Activated naive CD4-positive, alpha-beta T cell treated with anti-CD3 and anti-CD28 coated beads, Interleukin-2, amount 50 U/mL, for 72 hours (primary cell): ENCODE measurements around the gene CSRNP3. TPM values are rescaled to one million over a fixed set of nuclear protein-coding genes. Genes with fewer than 3 reads are reported as not detected.

ENCODE experiments used
- ATAC-seq, 2 donors: fragments of 150-1000 bp; cut with Tn5 transposase; 2 replicates each; pipeline ENCODE4 v1.10.0; 2021; ENCODE audit warnings: mild to moderate bottlenecking in 2 of 2, moderate library complexity in 2 of 2
- DNase-seq, 2 donors: peaks; one replicate each; pipeline ENCODE4 v3.0.0; 2021 to 2022; ENCODE audit warnings: low spot score in 2 of 2
- H3K27ac Mint-ChIP-seq, 2 donors: one replicate each; pipeline ENCODE4 v1.8.0; 2022; ENCODE audit warnings: mild to moderate bottlenecking in 2 of 2, mixed read lengths in 2 of 2
- H3K36me3 Mint-ChIP-seq, 2 donors: one replicate each; pipeline ENCODE4 v1.8.0; 2022; ENCODE audit warnings: mixed read lengths in 2 of 2
- H3K9me3 Mint-ChIP-seq, 2 donors: one replicate each; pipeline ENCODE4 v1.8.0; 2022; ENCODE audit warnings: mixed read lengths in 2 of 2
- total RNA-seq, 2 donors: library from RNA; stranded (reverse); gene quantifications; one replicate each; pipeline ENCODE4 v1.2.3, GENCODE V29; 2022

CSRNP3 gene
- total RNA-seq, 2 donors from 2014 or later = not detected

DNA sequence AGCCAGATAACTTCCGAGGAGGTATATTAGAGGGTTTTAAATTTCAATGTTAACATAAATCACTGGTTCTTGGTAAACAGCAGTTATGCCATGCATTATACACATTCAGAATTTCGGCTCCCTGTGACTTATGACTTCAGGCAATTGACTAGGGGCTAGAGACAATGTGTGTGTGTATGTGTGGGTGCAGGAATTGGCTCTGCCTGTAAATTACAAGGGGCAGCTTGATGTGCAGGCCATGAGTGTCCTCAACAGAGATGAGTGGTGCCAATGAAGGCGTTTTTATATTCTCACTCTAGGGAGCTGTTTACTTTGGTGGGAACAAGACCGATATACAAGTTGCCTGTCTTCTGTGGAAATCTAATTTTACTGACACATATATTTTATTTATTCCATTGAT is 161.6 kb downstream of the CSRNP3 start:
- Mint-ChIP-seq H3K27ac (no peak overlapping the region), H3K9me3 (no peaks in the 10 kb centered on the region), H3K36me3 (no peaks in the 10 kb centered on the region)
- no peak for DNase-seq
- ATAC-seq = no peak

DNA sequence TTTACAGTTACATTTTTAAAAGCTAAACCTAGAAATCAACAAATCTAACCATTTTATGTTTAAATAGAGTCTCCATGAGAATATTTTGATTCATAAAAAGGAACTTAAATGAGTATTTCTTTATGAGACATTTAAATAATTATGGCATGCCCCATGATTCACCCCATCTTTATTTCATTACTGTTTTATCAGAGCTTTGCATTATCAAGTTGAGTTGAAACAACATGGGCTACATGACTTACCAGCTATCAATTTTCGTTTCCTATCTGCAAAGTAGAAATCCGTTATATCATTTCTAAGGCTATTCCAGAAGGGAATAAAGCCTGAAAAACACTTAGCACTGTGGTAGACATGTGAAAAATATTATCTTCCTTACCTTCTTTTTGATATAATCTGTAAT is 163.1 kb downstream of the CSRNP3 start:
- ATAC-seq = no peak
- H3K27ac Mint-ChIP-seq = no peak overlapping the region
- no peaks in the 10 kb centered on the region for H3K9me3 Mint-ChIP-seq
- DNase-seq = no peak
- no peaks in the 10 kb centered on the region for H3K36me3 Mint-ChIP-seq

DNA sequence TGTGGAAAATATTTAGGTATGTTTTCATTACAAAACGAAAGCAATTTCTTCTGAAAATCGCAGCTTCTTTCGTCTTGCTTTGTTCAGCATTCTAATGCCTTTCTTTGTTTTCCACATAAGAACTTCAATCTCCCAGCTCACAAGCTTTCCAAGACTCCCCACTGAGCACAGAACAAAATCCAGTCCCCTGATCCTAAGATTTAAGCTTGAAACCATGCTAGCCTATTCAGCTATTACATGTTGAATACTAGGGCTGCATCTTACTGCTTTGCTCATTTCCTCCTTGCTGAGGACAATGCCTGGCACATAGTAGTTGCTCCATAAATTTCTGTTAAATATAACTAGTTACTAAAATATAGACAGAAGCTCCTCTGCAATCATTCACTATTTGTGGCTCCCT is 163.9 kb downstream of the CSRNP3 start:
- DNase-seq (no peak), ATAC-seq (no peak)
- Mint-ChIP-seq H3K36me3 (no peaks in the 10 kb centered on the region), H3K27ac (no peak overlapping the region), H3K9me3 (no peaks in the 10 kb centered on the region)

DNA sequence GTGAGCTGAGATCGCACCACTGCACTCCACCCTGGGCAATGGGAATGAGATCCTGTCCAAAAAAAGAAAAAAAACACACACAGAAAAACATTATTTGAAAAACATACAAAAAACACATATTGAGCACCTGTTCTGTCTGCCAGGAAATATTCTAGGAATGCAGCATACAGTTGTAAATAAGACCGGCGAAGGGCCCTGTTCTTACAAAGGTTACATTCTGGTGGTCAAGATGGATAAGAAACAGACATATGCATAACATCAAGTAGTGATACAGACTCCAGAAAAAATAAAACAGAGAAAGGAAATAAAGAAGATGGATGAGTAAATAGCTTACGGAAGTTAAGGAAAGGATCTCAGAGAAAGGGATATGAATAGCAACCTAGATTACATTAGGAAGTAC is 164.8 kb downstream of the CSRNP3 start:
- no peaks in the 10 kb centered on the region for H3K9me3 Mint-ChIP-seq
- ATAC-seq = no peak
- DNase-seq = no peak
- no peaks in the 10 kb centered on the region for H3K36me3 Mint-ChIP-seq
- no peak overlapping the region for H3K27ac Mint-ChIP-seq

DNA sequence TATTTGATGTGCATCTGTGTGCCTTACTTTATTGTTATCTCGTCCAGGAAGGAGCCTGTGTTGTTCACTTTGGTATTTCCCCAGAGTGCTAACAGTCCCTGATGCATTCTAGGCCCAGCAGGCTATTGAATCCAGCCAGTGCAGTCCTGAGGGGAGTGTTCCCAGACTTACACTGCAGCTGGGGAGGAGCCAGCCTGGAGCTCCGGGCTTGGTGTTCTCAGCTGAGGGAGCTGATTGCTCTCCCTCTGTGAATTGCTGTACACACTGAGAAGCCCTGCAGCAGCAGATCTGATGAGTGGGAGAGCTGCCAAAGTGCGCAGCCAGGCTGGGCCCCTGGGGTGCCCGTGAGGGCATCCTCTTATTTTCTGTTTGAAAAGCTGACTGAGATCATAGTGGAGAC is 165.4 kb downstream of the CSRNP3 start:
- DNase-seq (no peak), ATAC-seq (no peak)
- H3K9me3 Mint-ChIP-seq = no peaks in the 10 kb centered on the region
- no peaks in the 10 kb centered on the region for H3K36me3 Mint-ChIP-seq
- H3K27ac Mint-ChIP-seq = no peak overlapping the region

DNA sequence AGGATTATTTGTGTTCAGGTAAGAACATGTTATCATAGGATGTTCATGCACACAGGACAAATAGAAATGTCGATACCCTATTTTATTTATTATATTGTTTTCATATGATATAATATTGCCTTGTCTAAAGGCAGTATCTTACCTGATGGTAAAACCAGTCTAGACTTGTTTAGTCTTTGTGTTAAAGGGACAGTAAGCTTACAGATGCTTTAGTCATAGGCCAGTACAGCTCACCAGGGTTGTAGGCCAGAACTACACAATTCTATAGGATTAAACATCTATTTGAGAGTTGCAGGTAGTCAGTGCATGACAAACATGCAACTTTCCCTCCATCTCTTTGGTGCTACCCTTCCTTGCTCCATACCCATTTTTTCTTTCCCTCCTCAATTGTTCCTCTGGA is 166.0 kb downstream of the CSRNP3 start:
- Mint-ChIP-seq H3K36me3 (no peaks in the 10 kb centered on the region), H3K9me3 (no peaks in the 10 kb centered on the region)
- DNase-seq = no peak

DNA sequence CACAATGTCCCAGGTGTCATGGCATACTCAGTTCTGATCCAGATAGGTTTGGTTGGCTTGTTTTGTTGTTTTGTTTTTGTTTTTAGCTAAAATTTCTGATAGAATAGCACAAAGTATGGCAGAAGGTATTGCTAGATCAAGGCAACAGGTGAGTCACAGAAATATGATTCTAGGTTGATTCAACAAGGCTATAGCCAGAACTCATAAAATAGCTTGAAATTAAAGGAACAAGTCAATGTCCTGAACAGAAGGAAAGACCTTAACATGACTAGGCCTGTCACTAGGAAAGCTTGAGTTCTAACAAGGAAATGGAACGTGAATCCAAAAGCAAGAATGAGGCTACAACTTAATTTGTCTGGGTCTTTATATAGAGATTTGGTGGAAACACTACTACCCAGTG is 167.5 kb downstream of the CSRNP3 start:
- DNase-seq = no peak

More for the DNA sequence above, 166.0 kb downstream of the CSRNP3 start:
- ATAC-seq = no peak
- no peak overlapping the region for H3K27ac Mint-ChIP-seq

DNA sequence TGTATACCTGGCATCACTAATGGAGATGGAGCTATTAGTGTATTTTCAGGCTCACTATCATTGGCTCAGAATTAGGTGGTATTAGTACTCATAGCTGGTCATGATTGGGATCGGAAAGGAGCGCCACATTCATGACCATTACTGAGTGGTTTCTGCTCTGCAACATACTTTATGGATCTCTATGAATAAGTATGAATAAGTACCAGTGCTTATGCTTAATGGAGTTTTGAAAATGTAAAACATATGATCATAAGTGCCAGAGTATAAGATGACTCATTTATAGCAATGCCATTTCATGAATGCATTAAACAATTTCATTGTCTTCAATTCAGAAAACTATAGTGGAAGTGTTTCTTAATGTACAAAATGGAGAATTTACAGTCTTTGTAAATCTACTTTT is 167.9 kb downstream of the CSRNP3 start:
- Mint-ChIP-seq H3K36me3 (no peaks in the 10 kb centered on the region), H3K27ac (no peak overlapping the region), H3K9me3 (no peaks in the 10 kb centered on the region)
- ATAC-seq (no peak), DNase-seq (no peak)

More for the DNA sequence above, 167.5 kb downstream of the CSRNP3 start:
- Mint-ChIP-seq H3K9me3 (no peaks in the 10 kb centered on the region), H3K27ac (no peak overlapping the region), H3K36me3 (no peaks in the 10 kb centered on the region)
- no peak for ATAC-seq

DNA sequence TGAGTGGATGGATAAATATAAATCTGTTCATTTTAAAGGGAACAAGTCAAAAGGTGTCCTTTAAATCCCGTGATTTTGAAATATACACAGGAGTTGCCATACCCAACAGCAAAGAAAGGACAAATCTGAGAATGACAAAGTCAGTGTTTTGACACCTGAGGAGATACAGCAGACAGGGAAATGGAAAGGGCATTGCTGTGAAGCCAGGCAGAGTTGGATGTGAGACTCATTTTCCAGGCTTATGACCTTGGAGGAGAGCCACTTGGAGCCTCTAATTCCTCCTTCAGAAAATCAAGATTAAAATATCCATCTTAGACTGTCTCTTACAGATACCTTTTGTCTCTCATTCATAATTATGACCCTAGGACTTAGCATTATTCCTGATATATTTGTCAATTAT is 170.0 kb downstream of the CSRNP3 start:
- Mint-ChIP-seq H3K9me3 (no peaks in the 10 kb centered on the region), H3K27ac (no peak overlapping the region), H3K36me3 (no peaks in the 10 kb centered on the region)
- ATAC-seq (no peak), DNase-seq (no peak)

DNA sequence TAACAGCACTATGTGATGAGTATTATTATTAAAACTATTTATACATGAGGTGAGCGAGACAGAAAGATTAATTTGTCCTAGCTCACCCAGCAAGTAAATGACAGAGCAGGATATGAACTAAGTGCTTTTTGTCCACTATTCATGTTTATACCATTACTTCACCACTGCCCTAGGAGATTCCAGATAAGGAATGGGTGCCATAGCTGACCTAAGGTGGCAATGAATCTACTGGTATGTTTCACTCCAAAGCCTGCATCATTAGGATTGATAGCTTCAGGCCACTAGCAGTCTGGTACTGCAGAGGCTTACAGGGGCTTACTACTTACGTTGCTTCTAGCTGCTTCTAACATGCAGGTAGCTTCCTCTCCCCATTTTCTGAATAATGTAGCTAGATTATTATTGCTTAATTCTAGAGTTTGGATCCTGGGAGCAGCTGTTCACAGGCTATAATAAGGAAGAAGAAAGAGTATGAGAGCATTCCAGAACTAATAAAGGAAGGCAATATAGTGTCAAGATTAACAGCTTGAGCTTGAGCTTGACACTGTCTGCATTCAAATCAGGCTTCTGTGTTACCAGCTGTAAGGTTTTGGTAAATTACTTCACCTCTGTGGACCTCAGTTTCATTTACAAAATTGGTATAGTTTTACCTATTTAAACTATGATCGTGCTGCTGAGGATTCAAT is 170.9 kb downstream of the CSRNP3 start:
- no peaks in the 10 kb centered on the region for H3K9me3 Mint-ChIP-seq
- H3K36me3 Mint-ChIP-seq = no peaks in the 10 kb centered on the region
- no peak for ATAC-seq
- DNase-seq = no peak
- no peak overlapping the region for H3K27ac Mint-ChIP-seq

DNA sequence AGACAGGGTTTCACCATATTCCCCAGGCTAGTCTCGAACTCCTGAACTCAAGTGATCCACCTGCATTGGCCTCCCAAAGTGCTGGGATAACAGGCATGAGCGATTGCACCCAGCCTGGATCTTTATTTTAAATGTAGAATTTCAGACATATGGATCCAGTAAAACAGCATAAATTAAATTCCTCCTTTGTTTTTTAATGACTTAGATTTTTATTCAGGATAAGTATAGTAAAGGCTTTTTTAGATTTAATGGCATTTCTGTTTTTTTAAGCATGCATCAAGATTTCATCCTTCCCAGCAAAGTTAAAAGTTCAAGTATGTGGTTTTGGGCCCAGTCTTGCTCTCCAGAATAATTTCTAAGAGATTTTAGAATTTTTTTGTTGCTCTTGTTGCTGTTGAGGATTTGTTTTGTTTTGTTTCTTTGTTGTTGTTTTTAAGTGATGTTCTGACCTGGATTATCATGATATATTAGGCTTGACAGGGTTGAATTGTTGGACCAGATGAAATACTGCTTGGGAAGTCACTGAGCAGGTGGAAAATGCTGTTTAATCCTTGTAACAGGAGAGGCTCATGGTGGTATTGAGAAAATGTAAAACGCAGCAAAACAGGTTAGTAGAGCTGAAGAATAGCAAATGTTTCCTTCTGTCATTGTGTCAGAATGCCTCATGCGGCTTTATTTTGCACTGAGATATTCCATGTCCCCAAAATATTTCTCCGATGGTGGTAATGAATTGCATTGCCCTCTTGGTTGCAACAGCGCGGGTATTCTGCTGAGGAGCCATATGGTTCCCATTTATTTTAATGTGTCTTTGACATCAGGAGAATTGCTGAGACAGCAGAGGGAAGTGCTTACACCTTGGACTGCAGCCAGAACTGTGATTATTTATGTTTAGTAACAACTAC is 176.7 kb downstream of the CSRNP3 start:
- H3K27ac Mint-ChIP-seq = no peak overlapping the region
- no peak for DNase-seq
- H3K9me3 Mint-ChIP-seq = no peaks in the 10 kb centered on the region
- no peak for ATAC-seq
- no peaks in the 10 kb centered on the region for H3K36me3 Mint-ChIP-seq

DNA sequence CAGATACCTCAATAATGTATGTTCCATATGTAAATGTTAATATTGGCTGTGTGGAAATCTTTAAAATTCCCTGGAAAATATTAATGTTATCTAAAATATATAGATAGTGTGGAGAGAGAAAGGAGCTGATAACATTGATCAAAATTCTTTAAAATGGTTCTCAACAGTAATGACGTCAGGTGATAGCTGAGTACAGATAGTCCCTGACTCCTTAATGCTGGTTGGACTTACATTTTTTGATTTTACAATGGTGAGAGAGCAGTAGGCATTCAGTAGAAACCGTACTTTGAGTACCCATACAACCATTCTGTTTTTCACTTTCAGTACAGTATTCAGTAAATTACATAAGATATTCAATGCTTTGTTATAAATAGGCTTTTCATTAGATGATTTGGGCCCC is 177.9 kb downstream of the CSRNP3 start:
- H3K9me3 Mint-ChIP-seq = no peaks in the 10 kb centered on the region
- H3K27ac Mint-ChIP-seq = no peak overlapping the region
- no peak for ATAC-seq

DNA sequence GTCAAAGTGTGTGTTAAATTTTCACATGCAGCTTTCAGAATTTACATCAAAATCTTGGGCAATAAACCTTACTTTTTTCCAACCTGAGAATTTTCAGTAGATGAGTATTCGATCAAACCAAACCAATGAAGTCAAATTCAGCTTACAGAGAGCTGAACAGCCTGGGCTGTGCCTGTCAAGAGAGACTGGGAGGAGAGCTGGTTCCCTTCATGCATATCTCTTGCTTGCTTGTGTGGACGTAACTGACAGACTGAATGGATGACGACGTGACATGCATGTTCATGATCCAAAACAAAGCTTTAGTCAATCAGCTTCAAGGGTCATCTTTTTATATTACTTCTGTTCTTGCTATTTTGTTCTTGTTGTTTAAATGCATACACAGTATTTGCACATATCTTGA is 179.3 kb downstream of the CSRNP3 start:
- ATAC-seq = no peak
- no peak for DNase-seq
- H3K36me3 Mint-ChIP-seq = no peaks in the 10 kb centered on the region
- H3K27ac Mint-ChIP-seq = no peak overlapping the region
- H3K9me3 Mint-ChIP-seq = no peaks in the 10 kb centered on the region

More for the DNA sequence above, 177.9 kb downstream of the CSRNP3 start:
- no peak for DNase-seq
- no peaks in the 10 kb centered on the region for H3K36me3 Mint-ChIP-seq

DNA sequence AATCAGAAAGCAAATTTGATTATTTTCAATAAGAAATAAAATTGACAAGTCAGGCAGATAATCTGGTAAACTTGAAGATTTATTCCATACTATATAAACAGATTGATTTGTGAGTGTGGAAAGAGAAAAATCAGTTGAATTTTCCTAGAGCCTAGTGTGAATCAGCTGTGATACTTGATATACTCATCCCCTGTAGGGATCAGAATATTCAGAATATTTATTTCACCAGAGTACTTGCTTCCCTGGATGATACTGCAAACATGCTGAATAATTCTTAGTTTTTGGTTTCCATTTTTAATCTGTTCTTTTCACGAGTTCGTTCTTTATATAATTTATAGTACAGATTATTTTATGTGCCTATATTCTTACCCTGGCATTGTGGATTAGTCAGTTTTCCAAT is 181.7 kb downstream of the CSRNP3 start:
- Mint-ChIP-seq H3K36me3 (no peaks in the 10 kb centered on the region), H3K9me3 (no peaks in the 10 kb centered on the region), H3K27ac (no peak overlapping the region)
- DNase-seq (no peak), ATAC-seq (no peak)

DNA sequence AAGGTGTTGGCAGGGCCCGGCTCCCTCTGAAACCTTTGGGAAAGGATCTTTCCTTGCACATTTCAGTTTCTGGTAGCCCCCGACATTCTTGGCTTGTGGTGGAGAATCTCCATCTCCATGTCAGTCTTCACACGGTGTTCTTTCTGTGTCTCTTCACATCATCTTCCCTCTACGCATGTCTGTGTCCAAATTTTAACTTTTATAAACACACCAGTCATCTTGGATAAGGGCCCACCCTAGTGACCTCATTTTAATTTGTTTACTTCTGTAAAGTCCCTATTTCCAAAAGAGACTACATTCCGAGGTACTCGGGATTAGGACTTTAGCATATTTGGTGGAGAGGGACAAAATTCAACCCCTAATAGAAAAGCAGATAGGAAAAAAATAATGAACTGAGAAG is 186.2 kb downstream of the CSRNP3 start:
- DNase-seq (no peak), ATAC-seq (no peak)
- Mint-ChIP-seq H3K36me3 (no peaks in the 10 kb centered on the region), H3K27ac (no peak overlapping the region), H3K9me3 (peaks cover 0 to 6% of the 10 kb centered on the region in 2 donors)

DNA sequence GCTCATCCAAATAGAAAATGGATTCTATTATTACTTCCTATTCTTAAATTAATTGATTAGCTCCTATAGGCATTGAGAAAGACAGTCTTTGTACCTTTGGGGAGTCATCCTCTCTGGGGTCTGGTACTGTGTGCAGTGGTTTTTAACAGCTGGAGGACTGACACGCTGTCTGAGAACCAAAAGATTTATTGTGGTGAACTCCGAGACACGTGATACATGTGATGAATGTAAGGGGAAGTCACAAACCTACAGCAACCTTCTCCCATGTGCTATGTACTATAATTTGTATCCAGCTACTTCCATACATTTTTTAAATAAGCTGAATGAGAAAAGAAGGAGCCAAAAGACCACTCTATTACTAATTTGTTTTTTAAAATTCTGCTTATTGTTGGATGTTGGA is 190.9 kb downstream of the CSRNP3 start:
- H3K36me3 Mint-ChIP-seq = no peaks in the 10 kb centered on the region
- peaks cover under 1 to 6% of the 10 kb centered on the region in 2 donors for H3K9me3 Mint-ChIP-seq
- ATAC-seq (no peak), DNase-seq (no peak)
- no peak overlapping the region for H3K27ac Mint-ChIP-seq

DNA sequence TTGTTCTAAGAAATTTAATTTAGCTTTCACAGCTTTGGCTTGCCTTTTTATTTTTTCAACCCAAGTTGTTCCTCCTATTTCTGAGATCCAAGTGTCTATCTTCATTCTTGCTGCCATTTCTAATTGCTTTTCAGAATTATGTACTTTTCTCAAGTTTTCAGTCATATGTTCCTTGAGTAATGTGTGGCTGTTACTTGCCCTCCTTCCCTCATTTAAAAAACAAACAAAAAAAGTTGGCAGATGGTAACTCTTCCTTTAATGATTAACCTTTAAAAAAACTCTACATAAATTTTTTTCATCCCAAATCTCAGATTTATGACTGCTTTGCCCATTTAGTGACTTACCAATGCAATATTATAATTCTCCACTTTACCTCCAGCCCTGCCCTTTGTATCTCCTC is 193.2 kb downstream of the CSRNP3 start:
- no peak for ATAC-seq
- H3K9me3 Mint-ChIP-seq = peaks cover 13 to 21% of the 10 kb centered on the region in 2 donors
- DNase-seq = no peak
- H3K36me3 Mint-ChIP-seq = no peaks in the 10 kb centered on the region
- no peak overlapping the region for H3K27ac Mint-ChIP-seq

DNA sequence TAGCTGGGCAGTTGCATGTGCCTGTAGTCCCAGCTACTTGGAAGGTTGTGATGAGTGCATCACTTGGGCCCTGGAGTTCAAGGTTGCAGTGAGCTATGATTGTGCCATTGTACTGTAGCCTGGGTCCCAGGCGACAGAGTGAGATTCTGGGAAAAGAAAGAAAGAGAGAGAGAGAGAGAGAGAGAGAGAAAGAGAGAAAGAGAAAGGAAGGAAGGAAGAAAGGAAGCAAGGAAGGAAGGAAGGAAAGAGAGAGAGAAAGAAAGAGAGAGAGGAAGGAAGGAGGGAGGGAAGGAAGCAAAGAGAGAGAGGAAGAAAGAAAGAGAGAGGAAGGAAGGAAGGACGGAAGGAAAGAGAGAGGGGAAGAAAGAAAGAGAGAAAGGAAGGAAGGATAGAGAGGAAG is 196.1 kb downstream of the CSRNP3 start:
- peaks cover 13 to 15% of the 10 kb centered on the region in 2 donors for H3K9me3 Mint-ChIP-seq
- no peaks in the 10 kb centered on the region for H3K36me3 Mint-ChIP-seq
- DNase-seq = no peak
- ATAC-seq = no peak
- H3K27ac Mint-ChIP-seq = no peak overlapping the region
